PC-9 (cell line): Measurements from ENCODE around the gene CLDN5.

Experiments
- CTCF ChIP-seq: fragments of 200-600 bp; sonication (generic); conservative IDR thresholded peaks from 2 replicates; pipeline ENCODE4 v1.6.1; 2017; ENCODE audit warnings: mixed run types, antibody characterized with exemption, mild to moderate bottlenecking, moderate library complexity
- EZH2 ChIP-seq: fragments of 200-600 bp; sonication (generic); IDR thresholded peaks from 2 replicates; pipeline ENCODE4 v1.8.0; 2017; ENCODE audit warnings: antibody characterized with exemption, low read depth

- TF ChIP-seq CTCF (no peak), EZH2 (no peak)
These were observed 45.3 kb downstream of the CLDN5 start, which contains the start of gene UFD1 for GRCh38 chr22:19478901-19479354.
